ENCODE results near the gene MEN1.

MEN1 gene

DNA sequence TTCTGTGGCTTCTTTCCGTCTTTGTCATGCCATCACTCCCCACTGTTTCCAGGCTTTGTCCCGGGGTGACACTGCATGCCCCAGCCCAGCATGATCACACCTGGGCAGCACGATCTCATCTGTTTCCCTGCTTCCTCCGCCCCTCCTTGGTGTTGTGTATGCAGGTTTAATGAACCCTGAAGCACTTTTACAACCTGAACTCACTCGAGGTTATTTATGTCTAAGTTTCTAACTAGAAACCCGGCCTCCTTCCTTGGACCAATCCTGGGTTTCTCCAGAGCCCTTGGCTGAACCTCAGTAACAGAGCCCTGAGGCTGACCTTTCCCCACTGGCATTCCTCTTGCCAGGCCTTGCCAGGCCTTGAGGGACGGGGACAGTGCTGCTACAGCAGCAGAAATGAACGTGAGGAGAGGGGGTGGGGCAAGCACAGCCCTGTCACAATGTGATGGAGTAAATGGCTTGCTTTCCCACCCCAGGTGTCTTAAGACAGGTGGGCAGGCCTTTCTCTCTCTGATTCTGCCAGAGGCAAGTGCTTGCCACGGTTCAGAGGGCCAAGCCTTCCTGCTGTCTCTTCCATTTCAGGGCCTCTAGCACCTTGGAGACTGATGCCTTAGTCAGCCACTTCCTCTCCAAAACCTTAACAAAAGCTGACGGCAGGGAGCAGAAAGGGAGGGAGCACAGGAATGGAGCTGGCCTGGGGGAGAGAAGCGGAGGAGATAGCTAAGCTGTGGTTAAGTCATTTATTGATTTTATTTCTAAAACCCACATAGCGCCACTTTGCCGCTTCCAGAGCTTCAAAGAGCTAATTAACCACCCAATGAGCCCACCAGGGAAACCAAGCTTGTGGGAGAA lies 47.5 kb downstream of the MEN1 start:
- Histone ChIP-seq H3K79me2 (ENCODE audit: low read length) (peaks cover 14% of the 10 kb centered on the region), H3K36me3 (replicated peaks; ENCODE audit: insufficient read depth, low read length) (peaks cover 18% of the 10 kb centered on the region), H3K4me3 (ENCODE audit: low read length) (no peak overlapping the region), H4K20me1 (ENCODE audit: insufficient read depth, low read length) (peaks cover 17% of the 10 kb centered on the region), H3K9ac (ENCODE audit: low read length) (no peak overlapping the region), H3K4me2 (ENCODE audit: low read depth, low read length) (no peak overlapping the region), H2AFZ (ENCODE audit: low read length) (no peak overlapping the region), H3K27ac (ENCODE audit: low read length) (no peak overlapping the region), H3K9me2 (replicated peaks; ENCODE audit: insufficient read depth, low read length) (no peaks in the 10 kb centered on the region), H3K9me3 (replicated peaks; ENCODE audit: insufficient read depth, low read length) (no peaks in the 10 kb centered on the region), H3K27me3 (replicated peaks; ENCODE audit: insufficient read depth, low read length) (no peaks in the 10 kb centered on the region), H3K4me1 (ENCODE audit: low read length) (no peaks in the 10 kb centered on the region), H3F3A (ENCODE audit: insufficient read depth, low read length) (peaks cover 35% of the 10 kb centered on the region)
- no peak for DNase-seq
- no peak for TF ChIP-seq EZH2phosphoT487 (IDR thresholded peaks at IDR 0.05; ENCODE audit: low read length)
- no peak for TF ChIP-seq EZH2 (optimal IDR thresholded peaks at IDR 0.05; ENCODE audit: low read depth, low read length)
- TF ChIP-seq, protein P1, sequence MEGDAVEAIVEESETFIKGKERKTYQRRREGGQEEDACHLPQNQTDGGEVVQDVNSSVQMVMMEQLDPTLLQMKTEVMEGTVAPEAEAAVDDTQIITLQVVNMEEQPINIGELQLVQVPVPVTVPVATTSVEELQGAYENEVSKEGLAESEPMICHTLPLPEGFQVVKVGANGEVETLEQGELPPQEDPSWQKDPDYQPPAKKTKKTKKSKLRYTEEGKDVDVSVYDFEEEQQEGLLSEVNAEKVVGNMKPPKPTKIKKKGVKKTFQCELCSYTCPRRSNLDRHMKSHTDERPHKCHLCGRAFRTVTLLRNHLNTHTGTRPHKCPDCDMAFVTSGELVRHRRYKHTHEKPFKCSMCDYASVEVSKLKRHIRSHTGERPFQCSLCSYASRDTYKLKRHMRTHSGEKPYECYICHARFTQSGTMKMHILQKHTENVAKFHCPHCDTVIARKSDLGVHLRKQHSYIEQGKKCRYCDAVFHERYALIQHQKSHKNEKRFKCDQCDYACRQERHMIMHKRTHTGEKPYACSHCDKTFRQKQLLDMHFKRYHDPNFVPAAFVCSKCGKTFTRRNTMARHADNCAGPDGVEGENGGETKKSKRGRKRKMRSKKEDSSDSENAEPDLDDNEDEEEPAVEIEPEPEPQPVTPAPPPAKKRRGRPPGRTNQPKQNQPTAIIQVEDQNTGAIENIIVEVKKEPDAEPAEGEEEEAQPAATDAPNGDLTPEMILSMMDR (IDR thresholded peaks at IDR 0.05; ENCODE audit: low read length): no peak

DNA sequence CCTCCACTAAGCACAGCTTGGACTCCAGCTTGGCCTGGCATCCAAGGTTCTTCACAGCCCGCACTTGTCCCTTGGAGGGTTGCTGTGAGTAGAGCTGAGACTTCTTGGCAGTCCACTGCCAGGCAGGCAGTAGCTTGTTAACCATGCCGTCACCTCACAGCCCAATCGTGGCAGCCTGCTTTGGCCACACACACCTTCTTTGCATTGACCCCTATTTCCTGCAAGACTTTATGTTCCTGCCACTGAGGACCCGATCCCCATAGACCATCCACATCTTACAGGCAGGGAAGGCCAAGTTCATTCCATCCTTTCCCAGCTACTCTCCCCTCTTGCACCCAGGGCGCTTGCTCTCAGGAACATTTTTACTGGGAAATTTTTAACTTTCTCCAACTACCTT lies 48.1 kb downstream of the MEN1 start:
- Histone ChIP-seq H3K36me3 (replicated peaks; ENCODE audit: insufficient read depth, low read length) (peaks cover 12% of the 10 kb centered on the region; the same call in 1 of the 2 replicates), H3K9me2 (replicated peaks; ENCODE audit: insufficient read depth, low read length) (no peaks in the 10 kb centered on the region), H3K4me3 (ENCODE audit: low read length) (no peak overlapping the region), H3K4me2 (ENCODE audit: low read depth, low read length) (no peak overlapping the region), H3K27me3 (replicated peaks; ENCODE audit: insufficient read depth, low read length) (no peaks in the 10 kb centered on the region), H3K9me3 (replicated peaks; ENCODE audit: insufficient read depth, low read length) (no peaks in the 10 kb centered on the region), H3K27ac (ENCODE audit: low read length) (no peak overlapping the region), H3K4me1 (ENCODE audit: low read length) (no peaks in the 10 kb centered on the region), H3K79me2 (ENCODE audit: low read length) (peaks cover 8% of the 10 kb centered on the region), H4K20me1 (ENCODE audit: insufficient read depth, low read length) (peaks cover 11% of the 10 kb centered on the region), H3K9ac (ENCODE audit: low read length) (no peak overlapping the region), H2AFZ (ENCODE audit: low read length) (no peak overlapping the region), H3F3A (ENCODE audit: insufficient read depth, low read length) (peaks cover 35% of the 10 kb centered on the region)
- TF ChIP-seq, protein P1 (IDR thresholded peaks at IDR 0.05; ENCODE audit: low read length): no peak
- TF ChIP-seq EZH2 (optimal IDR thresholded peaks at IDR 0.05; ENCODE audit: low read depth, low read length) (no peak), EZH2phosphoT487 (IDR thresholded peaks at IDR 0.05; ENCODE audit: low read length) (no peak)
- no peak for DNase-seq

- H3K27me3 ChIP-seq (replicated peaks; ENCODE audit: insufficient read depth, low read length): no peaks in the 10 kb centered on the region
- H2AFZ ChIP-seq (ENCODE audit: low read length): no peak overlapping the region
- peaks cover 7% of the 10 kb centered on the region; the same call in 1 of the 2 replicates for H3K36me3 ChIP-seq (replicated peaks; ENCODE audit: insufficient read depth, low read length)
- no peaks in the 10 kb centered on the region for H3K4me1 ChIP-seq (ENCODE audit: low read length)
- H4K20me1 ChIP-seq (ENCODE audit: insufficient read depth, low read length): peaks cover 8% of the 10 kb centered on the region
- H3K9me2 ChIP-seq (replicated peaks; ENCODE audit: insufficient read depth, low read length): no peaks in the 10 kb centered on the region
- no peaks in the 10 kb centered on the region for H3K9me3 ChIP-seq (replicated peaks; ENCODE audit: insufficient read depth, low read length)
- H3K4me2 ChIP-seq (ENCODE audit: low read depth, low read length): no peak overlapping the region
- H3K79me2 ChIP-seq (ENCODE audit: low read length): no peaks in the 10 kb centered on the region
- no peak for TF ChIP-seq EZH2 (optimal IDR thresholded peaks at IDR 0.05; ENCODE audit: low read depth, low read length)
- TF ChIP-seq, protein P1 (IDR thresholded peaks at IDR 0.05; ENCODE audit: low read length): no peak
- H3K4me3 ChIP-seq (ENCODE audit: low read length): no peak overlapping the region
- H3K9ac ChIP-seq (ENCODE audit: low read length): no peak overlapping the region
- H3F3A ChIP-seq (ENCODE audit: insufficient read depth, low read length): peaks cover 35% of the 10 kb centered on the region
- no peak overlapping the region for H3K27ac ChIP-seq (ENCODE audit: low read length)
- DNase-seq: no peak
Measured at GRCh38 chr11:64760759-64761420, 49.5 kb downstream of the MEN1 start.
